Mucosa of descending colon (tissue), 3 donors: ENCODE results near the gene DSC2. TPM values are rescaled to one million over a fixed set of nuclear protein-coding genes. Genes with fewer than 3 reads are reported as not detected.

Source experiments
- ATAC-seq: fragments of 200-7000 bp; cut with Tn5 transposase; one replicate; pipeline ENCODE4 v1.9.1; 2020; ENCODE audit warnings: mild to moderate bottlenecking, moderate library complexity
- DNase-seq, 3 donors: peaks; one replicate each; pipeline ENCODE4 v3.0.0-alpha.2; 2020
- H3K36me3 ChIP-seq: fragments of 200-600 bp; one replicate; pipeline ENCODE4 v1.8.0; 2021; ENCODE audit warnings: low read depth, mild to moderate bottlenecking
- H3K4me1 ChIP-seq: fragments of 200-600 bp; one replicate; pipeline ENCODE4 v1.8.0; 2021; ENCODE audit warnings: low read depth, mild to moderate bottlenecking
- H3K4me3 ChIP-seq: fragments of 200-600 bp; one replicate; pipeline ENCODE4 v1.8.0; 2021; ENCODE audit warnings: mild to moderate bottlenecking
- H3K9me3 ChIP-seq: fragments of 200-600 bp; one replicate; pipeline ENCODE4 v1.8.0; 2021; ENCODE audit warnings: mild to moderate bottlenecking
- intact Hi-C, 2 donors: fragments of 100-400 bp; cut with DNase I in 1 of 2; cut with micrococcal nuclease in 1 of 2; formaldehyde crosslinking; loops; one replicate each; pipeline versions ENCODE4 v1.11.0 to v1.11.1; 2022; cut with DNase I, micrococcal nuclease
- total RNA-seq, 3 donors: library from RNA; stranded (reverse); fragmentation: NEBNext Ultra II Directional in 2 of 3; extraction: Animal tissue kit (Norgen Biotek cat#: 25700) in 2 of 3; gene quantifications; one replicate each; pipeline versions ENCODE4 v1.2.1 to v1.2.4, GENCODE V29; 2021 to 2023
- TF ChIP-seq, protein P1 (sequence below): fragments of 200-600 bp; IDR thresholded peaks from one replicate; pipeline ENCODE4 v1.8.0; 2022; ENCODE audit warnings: antibody characterized with exemption, mild to moderate bottlenecking
- donor health status: DM: no; HTN: no; CAD: no; lungs with moderate emphysema.
- donor health status: DM: no; HTN: no; CAD: no.
- donor health status: DM: no; HTN: yes; CAD: no.

The DSC2 gene
- total RNA-seq, 3 donors from 2014 or later, result 78.3 to 222 (median 141) TPM

GRCh38 chr18:31102941-31103340 is 720 bp upstream of the DSC2 start:
- intact Hi-C loops, result loop anchor here in 1 of 2 donors (5.0 kb wide), 1 partner anchor 99 kb away; no protein-coding TSS in a partner anchor
- ATAC-seq, result no peak
- DNase-seq, result no peak
- Histone ChIP-seq H3K36me3 (no peaks in the 10 kb centered on the region), H3K4me3 (no peak overlapping the region), H3K4me1 (peaks cover 11% of the 10 kb centered on the region), H3K9me3 (no peaks in the 10 kb centered on the region)
- TF ChIP-seq, protein P1, sequence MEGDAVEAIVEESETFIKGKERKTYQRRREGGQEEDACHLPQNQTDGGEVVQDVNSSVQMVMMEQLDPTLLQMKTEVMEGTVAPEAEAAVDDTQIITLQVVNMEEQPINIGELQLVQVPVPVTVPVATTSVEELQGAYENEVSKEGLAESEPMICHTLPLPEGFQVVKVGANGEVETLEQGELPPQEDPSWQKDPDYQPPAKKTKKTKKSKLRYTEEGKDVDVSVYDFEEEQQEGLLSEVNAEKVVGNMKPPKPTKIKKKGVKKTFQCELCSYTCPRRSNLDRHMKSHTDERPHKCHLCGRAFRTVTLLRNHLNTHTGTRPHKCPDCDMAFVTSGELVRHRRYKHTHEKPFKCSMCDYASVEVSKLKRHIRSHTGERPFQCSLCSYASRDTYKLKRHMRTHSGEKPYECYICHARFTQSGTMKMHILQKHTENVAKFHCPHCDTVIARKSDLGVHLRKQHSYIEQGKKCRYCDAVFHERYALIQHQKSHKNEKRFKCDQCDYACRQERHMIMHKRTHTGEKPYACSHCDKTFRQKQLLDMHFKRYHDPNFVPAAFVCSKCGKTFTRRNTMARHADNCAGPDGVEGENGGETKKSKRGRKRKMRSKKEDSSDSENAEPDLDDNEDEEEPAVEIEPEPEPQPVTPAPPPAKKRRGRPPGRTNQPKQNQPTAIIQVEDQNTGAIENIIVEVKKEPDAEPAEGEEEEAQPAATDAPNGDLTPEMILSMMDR, result no peak

DNA sequence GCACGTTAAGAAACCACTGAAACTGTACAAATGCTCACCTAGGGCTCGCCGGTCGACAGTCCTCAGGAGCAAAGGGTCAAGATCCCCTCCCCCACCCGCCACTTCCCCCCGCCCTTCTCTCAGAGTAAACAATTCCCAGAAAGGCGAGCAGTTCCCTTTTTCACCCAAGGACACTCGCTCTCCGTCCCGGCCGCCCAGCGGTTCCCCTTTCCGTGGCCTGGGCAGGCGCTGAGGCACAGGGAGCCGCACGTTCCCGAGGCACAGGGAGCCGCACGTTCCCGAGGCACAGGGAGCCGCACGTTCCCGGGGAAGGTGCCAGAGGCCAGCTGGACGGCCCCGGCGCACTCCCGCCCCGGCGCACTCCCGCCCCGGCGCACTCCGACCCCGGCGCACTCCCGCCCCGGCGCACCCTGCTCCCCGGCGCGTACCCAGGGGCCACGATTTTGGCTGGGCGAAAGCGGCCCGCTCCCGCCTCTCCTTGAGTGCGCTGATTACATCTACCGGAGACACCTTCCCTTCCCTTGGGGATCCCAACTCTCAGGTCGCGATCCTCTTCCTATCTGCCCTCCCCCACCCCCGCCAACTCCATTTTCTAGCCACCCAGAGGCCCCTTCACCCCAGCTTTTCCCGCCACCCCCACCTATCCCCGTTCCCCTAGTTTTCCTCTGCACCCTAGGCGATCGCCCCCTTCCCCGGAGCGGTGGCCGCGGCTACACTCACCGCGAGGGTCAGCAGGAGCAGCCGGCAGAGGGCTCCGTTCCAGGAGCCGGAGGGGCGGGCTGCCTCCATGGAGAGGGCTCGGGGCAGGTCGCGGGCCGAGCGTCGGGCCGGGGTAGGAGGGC is 817 bp downstream of the DSC2 start:
- Histone ChIP-seq H3K4me1 (peaks cover 11% of the 10 kb centered on the region), H3K4me3 (peak overlapping the region; percentile 66), H3K9me3 (no peaks in the 10 kb centered on the region), H3K36me3 (no peaks in the 10 kb centered on the region)
- ATAC-seq (peak; percentile 80), DNase-seq (peak; percentile 81 to 88 (median 83))
- TF ChIP-seq, protein P1, result no peak
- intact Hi-C loops, result loop anchor here in 1 of 2 donors (5.0 kb wide), 1 partner anchor 101 kb away; no protein-coding TSS in a partner anchor

DNA sequence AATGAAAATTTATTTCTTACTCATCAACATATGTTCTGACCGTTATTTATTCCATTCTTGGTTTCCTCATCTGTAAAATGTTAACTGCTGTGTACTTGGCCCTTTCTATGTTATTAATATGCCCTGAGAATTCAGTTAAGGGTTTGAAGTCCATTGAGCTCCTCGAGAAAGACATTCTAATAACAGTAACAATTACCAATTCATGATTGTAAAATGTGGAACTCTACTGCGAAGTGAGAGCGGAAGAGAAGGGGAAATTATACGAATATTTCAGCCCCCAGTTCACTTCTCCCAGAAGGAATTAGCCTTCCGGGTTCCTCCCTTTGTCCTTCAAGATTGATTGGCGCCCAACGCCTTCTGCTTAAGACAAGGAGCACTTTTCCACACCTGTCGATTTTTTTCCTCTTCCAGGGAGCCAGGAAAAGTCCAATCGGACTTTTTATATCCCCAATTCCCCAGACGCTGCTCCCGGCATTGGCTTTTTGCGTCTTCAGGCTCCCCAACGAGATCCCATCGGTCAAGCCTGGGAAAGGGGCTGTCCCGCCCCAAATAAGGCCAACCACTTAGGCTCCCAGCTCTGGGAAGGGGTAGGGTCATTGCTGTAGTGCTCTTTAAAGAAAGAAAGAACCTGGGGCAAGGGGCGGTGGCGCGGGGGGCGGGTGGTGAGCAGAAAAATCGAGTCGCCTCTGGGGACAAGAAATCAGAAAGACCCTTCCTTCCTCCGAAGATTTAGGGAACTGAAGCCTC is 1.6 kb downstream of the DSC2 start:
- ATAC-seq, result peak; percentile 37
- intact Hi-C loops, result loop anchor here in 1 of 2 donors (5.0 kb wide), 1 partner anchor 102 kb away; no protein-coding TSS in a partner anchor
- TF ChIP-seq, protein P1, result no peak
- peak overlapping the region; percentile 66 for H3K4me3 ChIP-seq
- peaks cover 11% of the 10 kb centered on the region for H3K4me1 ChIP-seq
- no peaks in the 10 kb centered on the region for H3K36me3 ChIP-seq
- DNase-seq, result peak; percentile 50 to 73 (median 62)
- H3K9me3 ChIP-seq, result no peaks in the 10 kb centered on the region

- Histone ChIP-seq H3K4me1 (peaks cover 11% of the 10 kb centered on the region), H3K36me3 (no peaks in the 10 kb centered on the region), H3K4me3 (no peak overlapping the region), H3K9me3 (no peaks in the 10 kb centered on the region)
- intact Hi-C loops, result loop anchor here in 1 of 2 donors (5.0 kb wide), 1 partner anchor 103 kb away; no protein-coding TSS in a partner anchor
- TF ChIP-seq, protein P1, result no peak
- ATAC-seq, result peak; percentile 62
- DNase-seq, result peak; percentile 33 to 47 (median 45)
These were observed 2.6 kb downstream of the DSC2 start for GRCh38 chr18:31099450-31100230.

DNA sequence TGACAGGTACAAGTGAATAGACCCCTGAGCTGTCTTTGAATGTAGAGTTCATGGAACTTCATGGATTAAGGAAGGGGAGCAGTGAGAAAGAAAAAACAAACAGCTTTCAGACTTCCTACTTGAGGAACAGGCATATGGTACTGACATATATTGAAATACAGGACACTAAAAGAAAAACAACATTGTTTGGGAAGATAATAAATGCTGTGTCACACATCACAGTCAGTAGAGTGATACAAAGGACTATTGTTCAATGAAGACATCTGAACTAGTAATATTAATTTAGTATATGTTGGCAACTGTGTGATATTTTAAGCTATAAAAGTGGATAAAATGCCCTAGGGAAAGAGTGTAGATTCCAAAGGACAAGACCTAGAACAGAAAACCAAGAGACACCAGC is 3.3 kb downstream of the DSC2 start:
- intact Hi-C loops, result no loop called here
- Histone ChIP-seq H3K9me3 (no peaks in the 10 kb centered on the region), H3K4me3 (no peak overlapping the region), H3K4me1 (peaks cover 11% of the 10 kb centered on the region), H3K36me3 (no peaks in the 10 kb centered on the region)
- TF ChIP-seq, protein P1, result no peak
- DNase-seq, result no peak
- ATAC-seq, result peak; percentile 4
